Testis (tissue), 3 donors: ENCODE results near the gene IL1RL1. TPM values are rescaled to one million over a fixed set of nuclear protein-coding genes. Genes with fewer than 3 reads are reported as not detected.

Source experiments
- DNase-seq: peaks from one replicate; pipeline ENCODE4 v3.0.0-alpha.2; 2019
- H3K27ac ChIP-seq, 2 donors: fragments of 200-600 bp; sonication (generic); one replicate each; pipeline ENCODE4 v1.5.1; 2019
- H3K27me3 ChIP-seq: fragments of 200-600 bp; sonication (generic); one replicate; pipeline ENCODE4 v1.5.1; 2019
- H3K36me3 ChIP-seq: fragments of 200-600 bp; sonication (generic); one replicate; pipeline ENCODE4 v1.5.1; 2017; ENCODE audit warnings: low read depth; ENCODE audit errors: missing control alignments
- H3K4me1 ChIP-seq: fragments of 200-600 bp; sonication (generic); one replicate; pipeline ENCODE4 v1.5.1; 2019
- H3K4me3 ChIP-seq, 2 donors: fragments of 200-600 bp; sonication (generic); one replicate each; pipeline ENCODE4 v1.5.1; 2017 to 2019
- H3K9me3 ChIP-seq: fragments of 200-600 bp; sonication (generic); one replicate; pipeline ENCODE4 v1.5.1; 2017
- CTCF ChIP-seq, 3 experiments: fragments of 450-650 bp in 2 of 3; fragments of 200-600 bp in 1 of 3; sonication (generic) in 1 of 3; IDR thresholded peaks; one replicate each; pipeline ENCODE4 v1.5.1; 2016 to 2019; ENCODE audit warnings: antibody characterized with exemption in 3 of 3, mild to moderate bottlenecking in 2 of 3, moderate library complexity in 1 of 3
- POLR2A ChIP-seq: fragments of 450-650 bp; IDR thresholded peaks from one replicate; pipeline ENCODE4 v1.6.1; 2017; ENCODE audit warnings: antibody characterized with exemption, mild to moderate bottlenecking, moderate library complexity
- WGBS, 2 donors: methylation state at CpG; one replicate each; pipeline ENCODE4 v1.1.5; 2018; 5-methylcytosine and 5-hydroxymethylcytosine counted together
- intact Hi-C: fragments of 100-400 bp; cut with DNase I; formaldehyde crosslinking; loops from one replicate; pipeline ENCODE4 v1.15.1; 2023; ENCODE audit warnings: low total_unique reads
- polyA plus RNA-seq: library from polyadenylated mRNA; stranded (reverse); fragments of 350-450 nt; fragmentation: Illumina TruSeq; extraction: RNeasy Lipid Tissue Mini Kit (QIAGEN cat#74804); gene quantifications from one replicate; pipeline ENCODE4 v1.2.3, GENCODE V29; 2014; ENCODE audit warnings: low read depth, low replicate concordance; ENCODE audit not compliant: insufficient read depth
- total RNA-seq, 2 donors: library from RNA; depleted of rRNA; stranded (reverse); fragments of >200 nt; gene quantifications; one replicate each; pipeline ENCODE4 v1.2.3, GENCODE V29; 2016

The IL1RL1 gene
- total and polyA plus RNA-seq, 3 donors from 2014 or later: 0.78 to 5.8 (median 1.0) TPM

- 41 to 74% methylated on average over 1 of the region's 1 CpG for WGBS, 2 donors
- intact Hi-C loops: no loop called here
Observed at GRCh38 chr2:102295566-102295965, 15.8 kb upstream of the IL1RL1 start.

GRCh38 chr2:102296449-102296848 lies 14.9 kb upstream of the IL1RL1 start:
- H3K27ac ChIP-seq: no peak overlapping the region
- no peaks in the 10 kb centered on the region for H3K27me3 ChIP-seq
- TF ChIP-seq POLR2A (no peak), CTCF (IDR thresholded peaks at IDR 0.05) (no peak)
- no peak for DNase-seq
- no peak overlapping the region for H3K4me3 ChIP-seq
- no peaks in the 10 kb centered on the region for H3K9me3 ChIP-seq
- intact Hi-C loops: no loop called here
- H3K4me1 ChIP-seq: no peaks in the 10 kb centered on the region
- H3K36me3 ChIP-seq: no peaks in the 10 kb centered on the region

More at GRCh38 chr2:102295566-102295965, 15.8 kb upstream of the IL1RL1 start:
- H3K4me1 ChIP-seq: no peaks in the 10 kb centered on the region
- H3K27me3 ChIP-seq: no peaks in the 10 kb centered on the region
- DNase-seq: no peak
- no peaks in the 10 kb centered on the region for H3K9me3 ChIP-seq
- no peaks in the 10 kb centered on the region for H3K36me3 ChIP-seq
- H3K27ac ChIP-seq: no peak overlapping the region
- H3K4me3 ChIP-seq: no peak overlapping the region
- TF ChIP-seq CTCF (IDR thresholded peaks at IDR 0.05) (no peak), POLR2A (no peak)

- Histone ChIP-seq H3K4me1 (no peaks in the 10 kb centered on the region), H3K4me3 (no peak overlapping the region), H3K27ac (no peak overlapping the region), H3K36me3 (no peaks in the 10 kb centered on the region), H3K9me3 (no peaks in the 10 kb centered on the region), H3K27me3 (no peaks in the 10 kb centered on the region)
- DNase-seq: no peak
- intact Hi-C loops: no loop called here
- 61 to 80% methylated on average over 3 of the region's 3 CpGs for WGBS, 2 donors
- TF ChIP-seq POLR2A: no peak
- TF ChIP-seq CTCF (IDR thresholded peaks at IDR 0.05): no peak
Observed at GRCh38 chr2:102297891-102298290, 13.5 kb upstream of the IL1RL1 start.

- Histone ChIP-seq H3K27ac (no peak overlapping the region), H3K36me3 (no peaks in the 10 kb centered on the region), H3K9me3 (no peaks in the 10 kb centered on the region), H3K27me3 (no peaks in the 10 kb centered on the region), H3K4me3 (no peak overlapping the region), H3K4me1 (no peaks in the 10 kb centered on the region)
- intact Hi-C loops: no loop called here
- peak; percentile 35 for DNase-seq
- TF ChIP-seq POLR2A (no peak), CTCF (IDR thresholded peaks at IDR 0.05) (no peak)
- WGBS, 2 donors: 41 to 48% methylated on average over 7 of the region's 7 CpGs
Observed at GRCh38 chr2:102301867-102302362, 9.4 kb upstream of the IL1RL1 start.

- H3K4me1 ChIP-seq: no peaks in the 10 kb centered on the region
- no peaks in the 10 kb centered on the region for H3K9me3 ChIP-seq
- DNase-seq: no peak
- TF ChIP-seq CTCF (IDR thresholded peaks at IDR 0.05) (no peak), POLR2A (no peak)
- H3K27ac ChIP-seq: no peak overlapping the region
- intact Hi-C loops: no loop called here
- no peak overlapping the region for H3K4me3 ChIP-seq
- WGBS, 2 donors: 82 to 86% methylated on average over 3 of the region's 3 CpGs
- H3K27me3 ChIP-seq: no peaks in the 10 kb centered on the region
- H3K36me3 ChIP-seq: no peaks in the 10 kb centered on the region
Observed at GRCh38 chr2:102302458-102302857, 8.9 kb upstream of the IL1RL1 start.
